Esophagus squamous epithelium (tissue), 4 donors: ENCODE measurements around the gene ASCC2.

Experiments used
- CTCF ChIP-seq, 6 experiments: fragments of 450-650 bp in 4 of 6; fragments of 200-600 bp in 2 of 6; sonication (generic) in 2 of 6; IDR thresholded peaks; one replicate each; pipeline ENCODE4 v1.5.1; 2016 to 2019; ENCODE audit warnings: antibody characterized with exemption in 6 of 6, mild to moderate bottlenecking in 4 of 6, moderate library complexity in 4 of 6
- POLR2A ChIP-seq, 4 donors: fragments of 450-650 bp; IDR thresholded peaks; one replicate each; pipeline ENCODE4 v1.6.1; 2017; ENCODE audit warnings: antibody characterized with exemption in 4 of 4, mild to moderate bottlenecking in 4 of 4, moderate library complexity in 3 of 4

- TF ChIP-seq POLR2A (IDR thresholded peaks at IDR 0.05) (no peak), CTCF (IDR thresholded peaks at IDR 0.05) (no peak)
Measured at GRCh38 chr22:29848111-29848510, 10.0 kb upstream of the ASCC2 start.
